Endodermal cell (in vitro differentiated cells): ENCODE measurements around the gene NTSR1. TPM values are rescaled to one million over a fixed set of nuclear protein-coding genes. Genes with fewer than 3 reads are reported as not detected.

Experiments used
- DNase-seq: peaks from one replicate; pipeline ENCODE4 v3.0.0-alpha.2; 2017
- H3K27ac ChIP-seq: 2 replicates; pipeline ENCODE4 v1.5.1; 2013; ENCODE audit warnings: mild to moderate bottlenecking, low read depth, low read length, moderate library complexity
- H3K27me3 ChIP-seq: 2 replicates; pipeline ENCODE4 v1.6.1; 2013; ENCODE audit warnings: mild to moderate bottlenecking, low read length, moderate library complexity; ENCODE audit not compliant: insufficient read depth, control insufficient read depth, poor library complexity, severe bottlenecking
- H3K36me3 ChIP-seq: 2 replicates; pipeline ENCODE4 v1.7.0; 2013; ENCODE audit warnings: mild to moderate bottlenecking, low read length, moderate library complexity; ENCODE audit not compliant: control insufficient read depth, insufficient read depth
- H3K4me1 ChIP-seq: one replicate; pipeline ENCODE4 v1.7.0; 2013; ENCODE audit warnings: low read length; ENCODE audit not compliant: control insufficient read depth, insufficient read depth
- H3K4me3 ChIP-seq: 2 replicates; pipeline ENCODE4 v1.5.1; 2013; ENCODE audit warnings: mild to moderate bottlenecking, low read length, moderate library complexity
- H3K9ac ChIP-seq: 2 replicates; pipeline ENCODE4 v1.6.1; 2013; ENCODE audit warnings: mild to moderate bottlenecking, low read length, moderate library complexity; ENCODE audit not compliant: poor library complexity, severe bottlenecking; ENCODE audit errors: extremely low read depth
- H3K9me3 ChIP-seq: 2 replicates; pipeline ENCODE4 v1.6.1; 2013; ENCODE audit warnings: mild to moderate bottlenecking, low read length, moderate library complexity; ENCODE audit not compliant: control insufficient read depth
- H3K27ac Mint-ChIP-seq: 2 replicates; pipeline ENCODE4 v1.8.0; 2020; ENCODE audit warnings: mixed read lengths
- H3K27me3 Mint-ChIP-seq: 2 replicates; pipeline ENCODE4 v1.8.0; 2021; ENCODE audit warnings: mild to moderate bottlenecking, mixed read lengths; ENCODE audit not compliant: insufficient read depth
- H3K36me3 Mint-ChIP-seq: 2 replicates; pipeline ENCODE4 v1.8.0; 2020; ENCODE audit warnings: low read depth, mixed read lengths
- H3K4me1 Mint-ChIP-seq: 2 replicates; pipeline ENCODE4 v1.8.0; 2020; ENCODE audit warnings: mixed read lengths
- H3K4me3 Mint-ChIP-seq: 2 replicates; pipeline ENCODE4 v1.8.0; 2020; ENCODE audit warnings: mild to moderate bottlenecking, moderate library complexity, mixed read lengths
- H3K9me3 Mint-ChIP-seq: 2 replicates; pipeline ENCODE4 v1.8.0; 2020; ENCODE audit warnings: mild to moderate bottlenecking, mixed read lengths
- WGBS, 2 experiments: methylation state at CpG; one replicate each; pipeline versions ENCODE4 v1.1.5 to v1.1.7; 2013; ENCODE audit warnings: missing lambda C conversion rate in 2 of 2, mixed read lengths in 1 of 2; ENCODE audit not compliant: insufficient coverage in 1 of 2, insufficient read length in 1 of 2; 5-methylcytosine and 5-hydroxymethylcytosine counted together
- total RNA-seq, 2 donors: library from RNA; stranded (reverse); fragmentation: NEBNext Ultra II Directional in 1 of 2; extraction: Animal tissue kit (Norgen Biotek cat#: 25700) in 1 of 2; gene quantifications; 2 replicates in 1 of 2; 3 replicates in 1 of 2; pipeline ENCODE4 v1.2.1, GENCODE V29; 2021
- TF ChIP-seq, protein P1 (sequence below): fragments of 200-600 bp; sonication (generic); conservative IDR thresholded peaks from 2 replicates; pipeline ENCODE4 v1.5.0; 2021; ENCODE audit warnings: antibody characterized with exemption, mild to moderate bottlenecking

Gene NTSR1
- total RNA-seq, 2 donors from 2014 or later = 0.11 to 0.62 TPM

DNA sequence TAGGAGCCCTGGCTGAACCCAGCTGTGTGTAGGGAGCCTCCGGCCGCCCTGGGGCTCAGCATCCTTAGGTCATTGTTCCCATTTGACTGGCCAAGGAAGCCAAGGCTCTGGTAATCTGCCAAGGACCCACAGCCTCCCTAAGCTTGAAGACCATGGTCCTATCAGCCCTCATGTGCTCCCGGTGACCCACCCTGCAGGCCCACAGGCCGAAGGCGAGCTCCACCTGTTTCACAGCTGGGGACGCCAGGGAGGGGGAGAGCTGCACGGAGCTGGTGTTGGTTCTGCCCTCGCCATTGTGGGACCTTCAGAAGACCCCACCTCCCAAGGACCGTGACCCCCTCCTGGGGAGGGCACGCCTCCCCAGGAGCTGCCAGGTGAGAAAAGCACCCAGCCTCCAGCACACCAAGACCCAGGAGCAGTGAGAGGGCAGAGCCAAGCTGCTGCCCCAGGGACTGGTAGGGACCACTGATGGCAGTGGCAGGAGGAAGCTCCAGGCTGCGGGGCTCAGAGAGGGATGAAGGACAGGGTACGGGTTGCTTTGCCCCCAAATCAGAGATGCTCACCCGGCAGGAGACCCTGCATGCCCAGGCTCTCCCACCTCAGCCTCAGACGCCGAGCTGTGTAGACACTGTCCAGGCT is 56.9 kb downstream of the NTSR1 start:
- Histone ChIP-seq H3K4me1 (no peaks in the 10 kb centered on the region), H3K4me3 (no peak overlapping the region), H3K9me3 (no peaks in the 10 kb centered on the region), H3K27ac (no peak overlapping the region), H3K9ac (no peak overlapping the region), H3K27me3 (no peaks in the 10 kb centered on the region), H3K36me3 (no peaks in the 10 kb centered on the region)
- no peak for DNase-seq
- Mint-ChIP-seq H3K4me1 (no peaks in the 10 kb centered on the region), H3K4me3 (no peak overlapping the region), H3K36me3 (no peaks in the 10 kb centered on the region), H3K27ac (no peak overlapping the region), H3K9me3 (no peaks in the 10 kb centered on the region), H3K27me3 (no peaks in the 10 kb centered on the region)
- 87 to 97% methylated on average over 7 to 15 of the region's 15 CpGs for WGBS, 2 experiments
- TF ChIP-seq, protein P1, sequence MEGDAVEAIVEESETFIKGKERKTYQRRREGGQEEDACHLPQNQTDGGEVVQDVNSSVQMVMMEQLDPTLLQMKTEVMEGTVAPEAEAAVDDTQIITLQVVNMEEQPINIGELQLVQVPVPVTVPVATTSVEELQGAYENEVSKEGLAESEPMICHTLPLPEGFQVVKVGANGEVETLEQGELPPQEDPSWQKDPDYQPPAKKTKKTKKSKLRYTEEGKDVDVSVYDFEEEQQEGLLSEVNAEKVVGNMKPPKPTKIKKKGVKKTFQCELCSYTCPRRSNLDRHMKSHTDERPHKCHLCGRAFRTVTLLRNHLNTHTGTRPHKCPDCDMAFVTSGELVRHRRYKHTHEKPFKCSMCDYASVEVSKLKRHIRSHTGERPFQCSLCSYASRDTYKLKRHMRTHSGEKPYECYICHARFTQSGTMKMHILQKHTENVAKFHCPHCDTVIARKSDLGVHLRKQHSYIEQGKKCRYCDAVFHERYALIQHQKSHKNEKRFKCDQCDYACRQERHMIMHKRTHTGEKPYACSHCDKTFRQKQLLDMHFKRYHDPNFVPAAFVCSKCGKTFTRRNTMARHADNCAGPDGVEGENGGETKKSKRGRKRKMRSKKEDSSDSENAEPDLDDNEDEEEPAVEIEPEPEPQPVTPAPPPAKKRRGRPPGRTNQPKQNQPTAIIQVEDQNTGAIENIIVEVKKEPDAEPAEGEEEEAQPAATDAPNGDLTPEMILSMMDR = no peak

DNA sequence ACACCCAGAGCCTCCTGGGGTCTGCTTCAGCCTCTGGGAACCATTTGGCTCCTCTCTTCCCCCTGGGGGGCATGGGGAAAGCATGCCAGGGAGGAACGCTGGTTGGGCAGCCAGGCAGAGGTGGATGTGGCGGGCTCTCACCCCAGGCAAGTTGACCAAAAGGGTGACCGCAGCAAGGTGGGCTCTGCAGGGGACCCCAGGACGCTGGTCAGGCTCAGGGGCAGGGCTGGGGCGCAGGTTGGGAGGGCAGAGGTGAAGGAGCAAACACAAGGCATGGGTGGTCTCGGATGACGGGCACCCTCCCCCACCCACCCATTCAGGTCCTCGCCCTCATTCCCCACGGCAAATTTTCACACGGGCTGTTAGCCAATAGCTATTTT is 57.4 kb downstream of the NTSR1 start:
- Mint-ChIP-seq H3K4me1 (no peaks in the 10 kb centered on the region), H3K27ac (no peak overlapping the region), H3K27me3 (no peaks in the 10 kb centered on the region), H3K9me3 (no peaks in the 10 kb centered on the region), H3K36me3 (no peaks in the 10 kb centered on the region), H3K4me3 (no peak overlapping the region)
- Histone ChIP-seq H3K4me1 (no peaks in the 10 kb centered on the region), H3K36me3 (no peaks in the 10 kb centered on the region), H3K4me3 (no peak overlapping the region), H3K9me3 (no peaks in the 10 kb centered on the region), H3K27me3 (no peaks in the 10 kb centered on the region), H3K9ac (no peak overlapping the region), H3K27ac (no peak overlapping the region)
- WGBS, 2 experiments = 83 to 88% methylated on average over 2 to 10 of the region's 10 CpGs
- TF ChIP-seq, protein P1 = no peak
- no peak for DNase-seq

DNA sequence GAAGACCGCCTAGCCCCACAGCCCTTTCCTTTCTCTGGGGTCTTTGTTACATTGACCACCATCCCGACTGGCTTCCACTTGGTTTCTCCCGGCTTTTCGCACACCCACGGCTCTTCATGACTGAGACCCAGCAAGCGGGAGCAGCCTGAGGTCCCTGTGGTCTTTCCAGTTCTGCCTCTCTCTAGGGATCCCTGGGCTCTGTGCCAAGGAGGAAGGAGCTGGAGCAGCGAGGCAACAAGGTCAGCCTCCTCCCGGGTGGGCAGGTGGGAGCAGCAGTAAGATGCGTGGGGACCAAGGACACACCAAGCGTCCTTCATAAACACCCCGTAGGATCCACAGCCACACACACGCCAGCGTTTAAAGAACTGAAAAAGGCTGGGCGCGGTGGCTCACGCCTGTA is 58.1 kb downstream of the NTSR1 start:
- H3K9me3 Mint-ChIP-seq = no peaks in the 10 kb centered on the region
- Histone ChIP-seq H3K36me3 (no peaks in the 10 kb centered on the region), H3K27me3 (no peaks in the 10 kb centered on the region), H3K4me3 (no peak overlapping the region), H3K9me3 (no peaks in the 10 kb centered on the region), H3K4me1 (no peaks in the 10 kb centered on the region), H3K9ac (no peak overlapping the region), H3K27ac (no peak overlapping the region)
- H3K27ac Mint-ChIP-seq = no peak overlapping the region
- H3K4me3 Mint-ChIP-seq = no peak overlapping the region
- DNase-seq = no peak
- no peaks in the 10 kb centered on the region for H3K27me3 Mint-ChIP-seq
- no peaks in the 10 kb centered on the region for H3K4me1 Mint-ChIP-seq
- 88 to 95% methylated on average over 11 to 16 of the region's 16 CpGs for WGBS, 2 experiments
- TF ChIP-seq, protein P1 = no peak
- no peaks in the 10 kb centered on the region for H3K36me3 Mint-ChIP-seq
